Spinal cord (tissue), 10 donors: ENCODE results near the gene PIK3C2G. TPM values are rescaled to one million over a fixed set of nuclear protein-coding genes. Genes with fewer than 3 reads are reported as not detected.

Experiments
- DNase-seq, 6 donors: peaks; one replicate each; pipeline versions ENCODE4 v3.0.0 to v3.0.0-alpha.2; 2013 to 2015; ENCODE audit warnings: low spot score in 6 of 6, low read depth in 4 of 6
- H3K27ac ChIP-seq: one replicate; pipeline ENCODE4 v1.5.1; 2013; ENCODE audit warnings: low read depth, low read length, control low read depth
- H3K27me3 ChIP-seq: one replicate; pipeline ENCODE4 v1.6.1; 2013; ENCODE audit warnings: low read length; ENCODE audit not compliant: control insufficient read depth, insufficient read depth
- H3K36me3 ChIP-seq: one replicate; pipeline ENCODE4 v1.6.1; 2013; ENCODE audit warnings: low read length; ENCODE audit not compliant: control insufficient read depth, insufficient read depth
- H3K4me1 ChIP-seq: one replicate; pipeline ENCODE4 v1.6.1; 2013; ENCODE audit warnings: low read length; ENCODE audit not compliant: control insufficient read depth, insufficient read depth
- H3K4me3 ChIP-seq: one replicate; pipeline ENCODE4 v1.5.1; 2013; ENCODE audit warnings: low read depth, low read length, control low read depth
- H3K9me3 ChIP-seq: one replicate; pipeline ENCODE4 v1.6.1; 2013; ENCODE audit warnings: low read length; ENCODE audit not compliant: control insufficient read depth, insufficient read depth
- WGBS: methylation state at CpG from one replicate; pipeline ENCODE4 v1.1.5; 2013; ENCODE audit warnings: missing lambda C conversion rate; ENCODE audit not compliant: insufficient coverage; 5-methylcytosine and 5-hydroxymethylcytosine counted together
- long read RNA-seq, 4 donors: transcript quantifications; one replicate each; lab custom pipeline, GENCODE V29; 2026
- polyA plus RNA-seq, 2 donors: library from polyadenylated mRNA; unstranded; fragments of 120-200 nt; gene quantifications; one replicate each; pipeline ENCODE4 v1.2.1, GENCODE V29; 2013; ENCODE audit not compliant: insufficient read length in 2 of 2
- total RNA-seq, 2 donors: library from RNA; depleted of rRNA in 1 of 2; stranded (reverse); fragments of 120-200 nt in 1 of 2; fragments of >200 nt in 1 of 2; gene quantifications; one replicate each; pipeline versions ENCODE4 v1.2.3 to v1.2.4, GENCODE V29; 2013 to 2014
- donor health status: healthy.

The PIK3C2G gene
- total RNA-seq = under 1 TPM; 0.22 to 0.40 TPM
- under 1 TPM; 0.14 to 0.17 TPM for polyA plus RNA-seq
- long read RNA-seq, donor 1 = 0 reads
- long read RNA-seq, donor 2 = 0 reads
- long read RNA-seq, donor 3 = 0 reads
- long read RNA-seq, donor 4 = 0 reads

GRCh38 chr12:18261273-18261672, at the start of gene PIK3C2G:
TSS of gene PIK3C2G (plus strand) at chr12:18261518. CDS start at chr12:18282082, 20,564 bp downstream.
- H3K27ac ChIP-seq = no peak within 1 kb of the TSS
- peak in 1 of 6 donors; percentile 26 for DNase-seq
- H3K27me3 ChIP-seq = no peaks in the 10 kb centered on the region
- H3K9me3 ChIP-seq = peaks cover under 1% of the 10 kb centered on the region
- H3K4me1 ChIP-seq = no peaks in the 10 kb centered on the region
- no peak within 1 kb of the TSS for H3K4me3 ChIP-seq
- 60% methylated on average over 1 of the region's 7 CpGs for WGBS
- H3K36me3 ChIP-seq = no peaks in the 10 kb centered on the region

GRCh38 chr12:18217966-18218365, 43.4 kb upstream of the PIK3C2G start:
- Histone ChIP-seq H3K4me1 (no peaks in the 10 kb centered on the region), H3K27ac (no peak overlapping the region), H3K27me3 (no peaks in the 10 kb centered on the region), H3K4me3 (no peak overlapping the region), H3K9me3 (no peaks in the 10 kb centered on the region), H3K36me3 (no peaks in the 10 kb centered on the region)
- 92% methylated on average over 1 of the region's 1 CpG for WGBS
- DNase-seq = no peak

GRCh38 chr12:18221726-18222125, 39.6 kb upstream of the PIK3C2G start:
- H3K4me3 ChIP-seq = no peak overlapping the region
- no peaks in the 10 kb centered on the region for H3K9me3 ChIP-seq
- DNase-seq = peak in 1 of 6 donors; percentile 19
- 78% methylated on average over 4 of the region's 4 CpGs for WGBS
- no peaks in the 10 kb centered on the region for H3K4me1 ChIP-seq
- no peaks in the 10 kb centered on the region for H3K27me3 ChIP-seq
- no peak overlapping the region for H3K27ac ChIP-seq
- no peaks in the 10 kb centered on the region for H3K36me3 ChIP-seq

GRCh38 chr12:18222699-18223098, 38.6 kb upstream of the PIK3C2G start:
- WGBS = no CpG with 5 or more reads among the region's 1 CpG
- DNase-seq = no peak

GRCh38 chr12:18224745-18225144, 36.6 kb upstream of the PIK3C2G start:
- Histone ChIP-seq H3K9me3 (no peaks in the 10 kb centered on the region), H3K4me1 (no peaks in the 10 kb centered on the region), H3K27ac (no peak overlapping the region), H3K27me3 (no peaks in the 10 kb centered on the region), H3K36me3 (no peaks in the 10 kb centered on the region), H3K4me3 (no peak overlapping the region)
- peak; percentile 6 to 87 (median 26) for DNase-seq

More at GRCh38 chr12:18222699-18223098, 38.6 kb upstream of the PIK3C2G start:
- Histone ChIP-seq H3K27me3 (no peaks in the 10 kb centered on the region), H3K4me3 (no peak overlapping the region), H3K36me3 (no peaks in the 10 kb centered on the region), H3K27ac (no peak overlapping the region), H3K9me3 (no peaks in the 10 kb centered on the region), H3K4me1 (no peaks in the 10 kb centered on the region)

- H3K27me3 ChIP-seq = no peaks in the 10 kb centered on the region
- H3K27ac ChIP-seq = no peak overlapping the region
- no peak overlapping the region for H3K4me3 ChIP-seq
- no CpG with 5 or more reads among the region's 1 CpG for WGBS
- DNase-seq = no peak
- no peaks in the 10 kb centered on the region for H3K4me1 ChIP-seq
- peaks cover 5% of the 10 kb centered on the region for H3K9me3 ChIP-seq
- no peaks in the 10 kb centered on the region for H3K36me3 ChIP-seq
Observed at GRCh38 chr12:18239526-18239925, 21.8 kb upstream of the PIK3C2G start.

GRCh38 chr12:18242380-18243089, 18.8 kb upstream of the PIK3C2G start:
- no CpG with 5 or more reads among the region's 7 CpGs for WGBS
- Histone ChIP-seq H3K27ac (no peak overlapping the region), H3K4me1 (no peaks in the 10 kb centered on the region), H3K4me3 (no peak overlapping the region), H3K36me3 (no peaks in the 10 kb centered on the region), H3K9me3 (no peaks in the 10 kb centered on the region), H3K27me3 (no peaks in the 10 kb centered on the region)
- no peak for DNase-seq

- Histone ChIP-seq H3K9me3 (no peaks in the 10 kb centered on the region), H3K4me3 (no peak overlapping the region), H3K4me1 (no peaks in the 10 kb centered on the region), H3K36me3 (no peaks in the 10 kb centered on the region), H3K27ac (no peak overlapping the region), H3K27me3 (no peaks in the 10 kb centered on the region)
- DNase-seq = no peak
Observed at GRCh38 chr12:18243238-18243637, 18.1 kb upstream of the PIK3C2G start.

GRCh38 chr12:18246066-18246465, 15.3 kb upstream of the PIK3C2G start:
- no peak overlapping the region for H3K4me3 ChIP-seq
- no CpG with 5 or more reads among the region's 1 CpG for WGBS
- no peaks in the 10 kb centered on the region for H3K27me3 ChIP-seq
- no peaks in the 10 kb centered on the region for H3K36me3 ChIP-seq
- no peak overlapping the region for H3K27ac ChIP-seq
- no peak for DNase-seq
- no peaks in the 10 kb centered on the region for H3K9me3 ChIP-seq
- H3K4me1 ChIP-seq = no peaks in the 10 kb centered on the region

- no peaks in the 10 kb centered on the region for H3K36me3 ChIP-seq
- no peaks in the 10 kb centered on the region for H3K9me3 ChIP-seq
Observed at GRCh38 chr12:18250313-18250916, 10.9 kb upstream of the PIK3C2G start.

More at GRCh38 chr12:18250313-18250916, 10.9 kb upstream of the PIK3C2G start:
- H3K27ac ChIP-seq = no peak overlapping the region
- no peak overlapping the region for H3K4me3 ChIP-seq
- WGBS = 0% methylated on average over 2 of the region's 6 CpGs
- H3K27me3 ChIP-seq = no peaks in the 10 kb centered on the region
- no peaks in the 10 kb centered on the region for H3K4me1 ChIP-seq
- DNase-seq = peak; percentile 55 to 96 (median 70)
